ENCODE data around the gene CHMP4A. TPM values are rescaled to one million over a fixed set of nuclear protein-coding genes. Genes with fewer than 3 reads are reported as not detected.
A peak's percentile ranks its signal among the peaks of the same experiment; 100 is the strongest.

Gene CHMP4A
- total RNA-seq, 1 donor from 2014 or later, result 37.6 TPM

GRCh38 chr14:24198814-24199524, 14.3 kb downstream of the CHMP4A start:
- Histone ChIP-seq H3K9me3 (no peaks in the 10 kb centered on the region), H3K36me3 (peaks cover 0 to 9% of the 10 kb centered on the region in 2 donors), H3K27ac (no peak overlapping the region), H3K4me1 (peaks cover 36% of the 10 kb centered on the region), H3K27me3 (no peaks in the 10 kb centered on the region), H3K4me3 (no peak overlapping the region)
- no peak for DNase-seq (ENCODE audit: extremely low spot score in 2 of 2)
- TF ChIP-seq CTCF (IDR thresholded peaks at IDR 0.05), result no peak
- TF ChIP-seq POLR2AphosphoS5 (IDR thresholded peaks at IDR 0.05; ENCODE audit: insufficient read depth in 1 of 2, low read depth in 1 of 2), result no peak
- no peak for TF ChIP-seq POLR2A (IDR thresholded peaks at IDR 0.05)
- intact Hi-C loops (cut with DNase I), result no loop called here

- TF ChIP-seq POLR2A (IDR thresholded peaks at IDR 0.05) (no peak), CTCF (IDR thresholded peaks at IDR 0.05) (no peak), POLR2AphosphoS5 (IDR thresholded peaks at IDR 0.05; ENCODE audit: insufficient read depth in 1 of 2, low read depth in 1 of 2) (no peak)
- H3K4me1 ChIP-seq, result peaks cover 39% of the 10 kb centered on the region
Measured at GRCh38 chr14:24197056-24197450, 16.2 kb downstream of the CHMP4A start.

GRCh38 chr14:24196071-24197055, 16.9 kb downstream of the CHMP4A start:
- intact Hi-C loops (cut with DNase I), result no loop called here
- peak overlapping the region; percentile 95 for H3K27ac ChIP-seq
- TF ChIP-seq CTCF (IDR thresholded peaks at IDR 0.05) (no peak), POLR2AphosphoS5 (IDR thresholded peaks at IDR 0.05; ENCODE audit: insufficient read depth in 1 of 2, low read depth in 1 of 2) (no peak), POLR2A (IDR thresholded peaks at IDR 0.05) (no peak)
- no peaks in the 10 kb centered on the region for H3K9me3 ChIP-seq
- no peak for DNase-seq (ENCODE audit: extremely low spot score in 2 of 2)
- H3K36me3 ChIP-seq, result peaks cover 0 to 18% of the 10 kb centered on the region in 2 donors
- peak overlapping the region; percentile 65 to 72 for H3K4me3 ChIP-seq
- peaks cover 39% of the 10 kb centered on the region for H3K4me1 ChIP-seq
- H3K27me3 ChIP-seq, result no peaks in the 10 kb centered on the region

More at GRCh38 chr14:24197056-24197450, 16.2 kb downstream of the CHMP4A start:
- H3K9me3 ChIP-seq, result no peaks in the 10 kb centered on the region
- peaks cover 0 to 18% of the 10 kb centered on the region in 2 donors for H3K36me3 ChIP-seq
- intact Hi-C loops (cut with DNase I), result no loop called here
- H3K27me3 ChIP-seq, result no peaks in the 10 kb centered on the region
- H3K4me3 ChIP-seq, result no peak overlapping the region
- no peak for DNase-seq (ENCODE audit: extremely low spot score in 2 of 2)
- no peak overlapping the region for H3K27ac ChIP-seq

DNA sequence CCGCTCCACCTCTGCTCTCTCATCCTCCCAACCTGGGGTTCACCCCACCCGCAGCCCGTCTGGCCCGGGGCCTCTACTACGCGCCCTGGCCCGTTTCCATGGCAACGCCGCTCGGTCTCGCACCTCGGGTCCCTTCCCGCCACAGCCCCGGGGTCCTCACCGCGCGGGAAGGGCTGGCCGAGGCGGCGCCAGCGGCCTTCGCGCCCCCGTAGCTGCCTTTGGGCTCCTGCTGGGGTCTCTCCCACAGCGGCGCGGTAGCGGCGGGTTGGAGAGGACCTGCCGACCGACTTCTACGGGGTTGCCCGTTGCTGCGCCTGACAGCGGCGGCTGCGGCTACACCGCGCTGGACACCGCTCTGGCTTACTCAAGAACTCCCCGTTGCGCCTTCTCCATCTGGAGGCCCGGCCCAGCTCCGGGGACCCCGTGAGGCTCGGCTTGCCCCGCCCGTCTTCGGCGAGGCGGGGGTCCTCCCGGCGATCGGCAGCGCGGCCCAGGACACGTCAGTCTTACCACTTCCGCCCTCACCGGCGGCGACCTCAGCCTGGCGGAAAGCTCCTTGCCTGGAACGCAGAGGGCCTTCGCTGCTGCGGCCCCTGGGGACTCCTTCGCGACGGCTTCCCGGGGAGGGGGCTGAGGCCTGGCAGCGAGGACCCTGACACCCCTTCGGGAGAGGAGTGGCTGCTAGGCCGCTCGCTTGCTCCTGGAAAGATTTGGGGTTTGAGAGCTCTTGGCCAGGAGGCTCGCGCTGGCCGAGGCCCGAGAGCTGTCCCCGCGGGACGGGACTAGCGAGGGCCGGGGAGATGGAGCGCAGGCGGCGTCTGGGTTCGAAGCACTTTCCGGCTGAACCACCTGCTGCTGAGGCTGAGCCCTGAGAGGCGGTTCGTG, 17.9 kb downstream of the CHMP4A start, which contains the start of gene TM9SF1:
Gene TM9SF1 (minus strand): TSS at position 256 of the 885 bp plus-strand sequence. CDS start 422 bp downstream, outside the sequence.
- no peak for TF ChIP-seq CTCF (IDR thresholded peaks at IDR 0.05)
- TF ChIP-seq POLR2AphosphoS5 (IDR thresholded peaks at IDR 0.05; ENCODE audit: insufficient read depth in 1 of 2, low read depth in 1 of 2), result peak; percentile 81 to 94
- peak in 1 of 2 donors; percentile 52 for TF ChIP-seq POLR2A (IDR thresholded peaks at IDR 0.05)
- Histone ChIP-seq H3K9me3 (no peaks in the 10 kb centered on the region), H3K27ac (peak within 1 kb of the TSS; percentile 95), H3K4me1 (peaks cover 39% of the 10 kb centered on the region), H3K4me3 (peak within 1 kb of the TSS; percentile 65 to 72), H3K27me3 (no peaks in the 10 kb centered on the region), H3K36me3 (peaks cover 0 to 13% of the 10 kb centered on the region in 2 donors)
- intact Hi-C loops (cut with DNase I), result no loop called here
- DNase-seq (ENCODE audit: extremely low spot score in 2 of 2), result peak in 1 of 2 donors; percentile 93

Data from vagina (tissue), 2 donors.